NCI-H1417 (cell line): Measurements from ENCODE around the gene SETD4.
"Not testable (repeated sequence)": the region's sequence is repeated elsewhere in the genome, so short reads cannot be mapped to it uniquely, and the experiment has no call there.

Experiments
- DNase-seq, 3 experiments: peaks; one replicate each; lab custom pipeline; 2025; lab: John Stamatoyannopoulos, UW

SETD4 gene

GRCh38 chr21:36060159-36060921 lies at the start of gene SETD4:
SETD4 (minus strand) TSS chr21:36060526; CDS start chr21:36058888, 1,638 bp downstream.
- peak; percentile 97 to 99 (median 98) for DNase-seq

- no peak for DNase-seq
These were observed 49.5 kb upstream of the SETD4 start for GRCh38 chr21:36109868-36110267.

GRCh38 chr21:36105327-36105842 lies 45.1 kb upstream of the SETD4 start:
- no peak for DNase-seq

- no peak for DNase-seq
These were observed 44.3 kb upstream of the SETD4 start for GRCh38 chr21:36104317-36105300.

- no peak for DNase-seq
These were observed 43.1 kb upstream of the SETD4 start for GRCh38 chr21:36103434-36103833.

GRCh38 chr21:36100971-36101641 lies 40.8 kb upstream of the SETD4 start:
- no peak for DNase-seq

GRCh38 chr21:36099695-36100211 lies 39.4 kb upstream of the SETD4 start:
- not testable (repeated sequence) for DNase-seq

GRCh38 chr21:36099000-36099399 lies 38.7 kb upstream of the SETD4 start:
- no peak for DNase-seq

GRCh38 chr21:36098182-36098532 lies 37.8 kb upstream of the SETD4 start:
- DNase-seq, result no peak

GRCh38 chr21:36097427-36098181 lies 37.3 kb upstream of the SETD4 start:
- no peak for DNase-seq

- no peak for DNase-seq
These were observed 36.3 kb upstream of the SETD4 start for GRCh38 chr21:36096398-36097290.

GRCh38 chr21:36093512-36093911 lies 33.2 kb upstream of the SETD4 start:
- no peak for DNase-seq

GRCh38 chr21:36092681-36093080 lies 32.4 kb upstream of the SETD4 start:
- no peak for DNase-seq

- no peak for DNase-seq
These were observed 29.6 kb upstream of the SETD4 start for GRCh38 chr21:36089946-36090345.

GRCh38 chr21:36087362-36088138 lies 27.2 kb upstream of the SETD4 start:
- no peak for DNase-seq

- no peak for DNase-seq
These were observed 21.9 kb upstream of the SETD4 start for GRCh38 chr21:36082237-36082664.

- no peak for DNase-seq
These were observed 20.1 kb upstream of the SETD4 start for GRCh38 chr21:36080386-36080785.

- no peak for DNase-seq
These were observed 19.3 kb upstream of the SETD4 start for GRCh38 chr21:36079671-36080070.

GRCh38 chr21:36079010-36079649 lies 18.8 kb upstream of the SETD4 start:
- DNase-seq, result no peak
